ENCODE data around the gene ODAD2.

ODAD2 gene

GRCh38 chr10:27779462-27780015 is 219.3 kb downstream of the ODAD2 start:
- intact Hi-C loops (cut with DNase I) = no loop called here
- DNase-seq = no peak

- intact Hi-C loops (cut with DNase I) = no loop called here
Observed at GRCh38 chr10:27774831-27775230, 224.0 kb downstream of the ODAD2 start.

GRCh38 chr10:27771231-27771630 is 227.6 kb downstream of the ODAD2 start:
- intact Hi-C loops (cut with DNase I) = no loop called here

More at GRCh38 chr10:27774831-27775230, 224.0 kb downstream of the ODAD2 start:
- no peak for DNase-seq

GRCh38 chr10:27770181-27770580 is 228.7 kb downstream of the ODAD2 start:
- DNase-seq = no peak
- intact Hi-C loops (cut with DNase I) = no loop called here

More at GRCh38 chr10:27771231-27771630, 227.6 kb downstream of the ODAD2 start:
- DNase-seq = no peak

All from posterior cingulate gyrus (tissue), 11 donors.